ENCODE data around the gene STX12.
A peak's percentile ranks its signal among the peaks of the same experiment; 100 is the strongest.
"Not testable (repeated sequence)": the region's sequence is repeated elsewhere in the genome, so short reads cannot be mapped to it uniquely, and the experiment has no call there.

The STX12 gene

DNA sequence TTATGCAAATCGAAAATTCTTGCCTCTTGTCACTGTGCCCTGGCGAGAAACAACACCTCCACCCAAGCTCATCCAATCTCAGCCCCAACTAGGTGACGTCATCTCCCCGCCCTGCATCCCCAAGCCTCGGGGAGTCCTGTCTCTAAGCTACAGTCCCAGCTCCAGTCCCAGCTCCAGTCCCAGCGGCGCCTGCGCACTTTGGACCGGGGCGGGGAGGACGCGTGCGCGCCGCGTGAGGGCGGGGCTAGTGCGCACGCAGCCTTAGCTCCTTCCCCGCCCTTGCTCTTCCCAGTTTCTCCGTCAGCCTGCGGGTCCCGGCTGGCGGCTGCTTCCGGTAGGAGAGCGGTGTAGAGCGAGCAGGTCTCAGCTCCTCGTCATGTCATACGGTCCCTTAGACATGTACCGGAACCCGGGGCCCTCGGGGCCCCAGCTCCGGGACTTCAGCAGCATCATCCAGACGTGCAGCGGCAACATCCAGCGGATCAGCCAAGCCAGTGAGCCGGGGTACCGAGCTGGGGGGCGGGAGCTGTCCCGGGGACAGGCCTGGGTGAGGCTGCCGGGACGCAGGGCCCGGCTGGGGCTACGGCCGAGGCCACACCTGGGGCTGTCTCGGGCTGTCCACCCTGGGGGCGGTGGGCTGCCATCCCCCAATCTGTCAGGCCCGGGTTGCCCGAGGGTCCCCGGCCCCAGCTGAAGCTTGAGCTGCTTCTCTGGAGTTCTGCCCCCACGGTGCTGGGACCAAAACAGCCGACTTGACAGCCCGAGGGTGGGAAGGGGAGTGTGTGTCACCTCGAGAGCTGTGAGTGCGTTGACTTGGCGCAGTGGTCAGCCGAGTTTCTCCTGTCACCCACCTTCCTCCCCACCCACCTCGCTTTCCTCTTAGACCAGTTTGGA, at the start of gene STX12:
Gene STX12 (plus strand): TSS at position 288 of the 894 bp plus-strand sequence. CDS start 89 bp downstream, at position 377.
- DNase-seq = peak; percentile 100

DNA sequence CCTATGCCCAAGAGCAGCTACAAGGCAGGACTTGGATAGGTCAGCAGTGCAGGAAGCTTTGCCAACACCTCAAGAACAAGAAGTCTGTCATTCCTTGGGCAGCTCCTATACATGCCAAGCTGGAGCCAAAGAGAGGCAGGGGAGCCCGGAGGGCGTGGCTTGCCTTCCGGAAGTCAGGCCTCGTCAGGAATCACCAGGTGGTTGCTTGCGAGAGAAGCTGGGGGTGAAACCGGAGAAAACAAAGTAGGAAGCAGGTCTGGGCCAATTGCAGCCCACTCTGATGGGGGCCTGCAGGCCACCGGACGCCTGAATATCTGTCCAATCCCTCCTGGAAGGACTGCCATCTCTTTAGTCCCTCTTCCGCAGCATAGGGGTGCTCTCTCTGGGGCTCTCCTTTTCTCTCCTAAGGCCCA, 48.1 kb upstream of the STX12 start:
- DNase-seq = peak; percentile 7

DNA sequence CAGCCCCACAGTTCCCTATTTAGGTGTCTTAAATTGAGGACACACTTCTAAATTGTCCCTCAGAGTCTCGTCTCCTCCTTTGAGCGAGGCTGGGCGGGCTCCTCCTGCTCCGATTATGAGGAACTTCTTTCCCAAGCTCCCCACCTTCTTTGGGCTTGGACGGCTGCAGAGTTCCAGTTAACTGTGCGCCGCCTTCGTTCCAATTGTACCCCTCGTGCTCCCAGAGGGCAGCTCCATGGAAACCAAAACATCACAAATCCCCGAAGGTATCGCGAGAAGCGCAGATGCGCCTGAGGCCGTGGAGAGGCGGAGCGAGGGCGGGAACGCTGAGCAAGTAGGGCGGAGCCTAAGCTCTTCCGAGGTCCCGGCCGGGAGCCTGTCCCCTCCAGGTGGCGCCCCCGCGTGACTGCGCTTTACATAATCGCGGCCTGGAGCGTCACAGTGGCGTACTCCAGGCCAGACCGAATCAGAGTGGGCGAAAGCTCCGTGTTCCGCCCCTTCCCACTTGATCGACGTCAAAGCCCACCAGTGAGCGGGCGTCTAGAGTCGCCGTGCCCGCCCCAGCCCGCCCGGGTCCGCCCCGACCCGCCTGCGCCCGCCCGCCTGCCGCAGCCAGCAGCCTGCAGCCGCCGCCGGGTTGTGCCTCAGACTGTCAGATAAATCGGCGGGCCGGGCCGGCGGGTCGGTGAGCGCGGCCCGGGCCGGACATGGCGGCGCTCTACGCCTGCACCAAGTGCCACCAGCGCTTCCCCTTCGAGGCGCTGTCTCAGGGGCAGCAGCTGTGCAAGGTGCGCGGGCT, 47.4 kb upstream of the STX12 start, which contains the start of gene FAM76A:
Gene FAM76A (plus strand): TSS at position 588 of the 799 bp plus-strand sequence. CDS start 120 bp downstream, at position 708.
- peak; percentile 99 for DNase-seq

DNA sequence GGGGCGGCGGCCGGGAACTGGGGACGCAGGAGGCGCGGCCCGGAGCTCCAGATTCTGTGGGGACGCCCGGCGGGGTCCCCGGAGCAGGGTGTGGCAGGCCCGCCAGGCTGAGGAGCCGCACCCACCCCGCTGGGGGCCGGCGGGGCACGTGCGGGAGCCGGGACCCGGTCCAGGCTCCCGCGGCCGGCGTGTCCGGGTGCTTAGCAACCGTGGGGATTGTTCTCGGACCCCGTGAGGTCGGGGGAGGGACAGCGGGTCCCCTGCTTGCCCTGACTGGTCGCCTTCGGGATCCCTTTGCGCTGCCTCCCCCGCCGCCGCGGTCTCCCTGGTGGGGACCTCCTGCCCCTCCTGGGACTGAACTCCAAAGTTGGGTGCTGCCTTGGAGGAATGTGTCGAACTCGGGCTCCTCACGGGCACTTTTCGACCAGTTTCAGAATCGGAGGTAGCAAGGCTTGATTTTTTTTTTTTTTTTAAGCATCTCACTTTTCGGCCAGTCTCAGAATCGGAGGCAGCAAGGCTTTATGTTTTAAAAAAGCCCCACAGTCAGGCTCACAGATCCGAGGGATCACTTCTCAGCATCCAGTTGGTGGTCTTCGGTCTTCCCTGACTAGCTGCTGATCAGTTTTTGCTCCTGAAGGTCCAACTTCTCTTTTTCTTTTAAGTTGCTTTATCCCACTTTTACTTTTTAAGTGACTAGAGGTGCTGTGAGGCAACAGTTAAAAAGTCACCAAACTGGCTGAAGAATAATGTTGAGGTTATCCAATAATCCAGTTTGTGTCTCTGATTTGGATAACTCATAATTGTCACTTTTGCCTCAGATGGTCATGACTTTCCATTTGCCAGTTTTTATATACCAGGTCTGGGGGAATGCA, 46.6 kb upstream of the STX12 start:
- peak; percentile 21 for DNase-seq

DNA sequence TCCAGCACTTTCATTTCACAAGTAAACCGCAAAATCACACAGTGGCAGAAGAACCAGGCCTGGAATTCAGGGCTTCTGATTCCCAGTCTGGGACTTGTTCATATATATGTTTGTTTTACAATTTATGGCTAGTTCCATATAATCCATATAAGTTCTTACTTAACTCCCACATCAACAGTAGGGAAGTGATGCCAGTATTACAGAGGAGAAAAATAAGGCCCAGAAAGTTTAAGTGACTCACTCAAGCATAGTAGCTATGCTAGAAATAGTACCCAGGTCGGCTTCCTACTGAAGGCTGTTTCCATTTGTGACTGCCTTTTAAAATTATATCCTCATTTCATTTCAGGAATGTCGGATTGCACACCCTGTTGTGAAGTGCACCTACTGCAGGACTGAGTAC, 45.9 kb upstream of the STX12 start:
- DNase-seq = peak; percentile 34

DNA sequence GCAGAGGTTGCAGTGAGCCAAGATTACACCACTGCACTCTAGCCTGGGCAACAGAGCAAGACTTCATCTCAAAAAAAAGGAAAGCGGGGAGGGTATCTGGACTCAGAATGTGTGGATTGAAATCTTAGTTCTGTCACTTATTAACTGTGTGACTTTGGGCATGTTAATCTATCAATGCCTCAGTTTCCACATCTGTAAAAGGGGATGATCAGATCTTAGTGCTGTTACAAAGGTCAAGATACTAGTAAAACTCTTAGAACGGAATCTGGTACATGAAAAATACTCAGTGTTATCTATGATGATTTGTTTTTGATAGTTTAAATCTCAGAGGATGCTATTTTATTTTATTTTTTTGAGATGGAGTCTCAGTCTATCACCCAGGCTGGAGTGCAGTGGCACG, 36.8 kb upstream of the STX12 start:
- no peak for DNase-seq

DNA sequence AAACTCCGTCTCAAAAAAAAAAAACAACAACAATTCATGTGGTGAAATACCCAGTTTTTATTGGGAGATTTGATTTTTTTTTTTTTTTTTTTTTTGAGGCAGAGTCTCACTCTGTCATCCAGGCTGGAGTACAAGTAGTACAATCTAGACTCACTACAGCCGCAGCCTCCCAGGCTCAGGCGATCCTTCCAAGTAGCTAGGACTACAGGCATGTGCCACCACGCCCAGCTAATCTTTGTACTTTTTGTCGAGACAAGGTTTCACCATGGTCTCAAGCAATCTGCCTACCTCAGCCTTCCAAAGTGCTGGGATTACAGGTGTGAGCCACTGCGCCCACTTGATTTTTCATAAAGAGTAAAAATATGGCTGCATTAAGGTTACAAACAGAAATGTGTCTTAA, 31.9 kb upstream of the STX12 start:
- DNase-seq = no peak

DNA sequence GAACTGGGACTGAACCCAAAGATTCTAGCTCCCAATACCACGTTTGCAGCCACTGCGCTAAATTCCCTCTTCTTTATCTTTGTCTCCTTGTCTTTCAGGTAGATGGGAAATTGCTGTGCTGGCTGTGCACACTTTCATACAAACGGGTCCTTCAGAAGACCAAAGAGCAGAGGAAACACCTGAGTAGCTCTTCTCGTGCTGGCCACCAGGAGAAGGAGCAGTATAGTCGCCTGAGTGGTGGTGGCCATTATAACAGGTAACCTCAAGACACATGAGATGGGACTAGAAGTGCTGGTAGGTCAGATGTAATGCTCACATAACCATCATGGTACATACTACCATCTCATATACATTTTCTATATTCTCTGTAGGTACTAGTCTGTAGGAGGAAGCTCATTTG, 28.5 kb upstream of the STX12 start:
- no peak for DNase-seq

DNA sequence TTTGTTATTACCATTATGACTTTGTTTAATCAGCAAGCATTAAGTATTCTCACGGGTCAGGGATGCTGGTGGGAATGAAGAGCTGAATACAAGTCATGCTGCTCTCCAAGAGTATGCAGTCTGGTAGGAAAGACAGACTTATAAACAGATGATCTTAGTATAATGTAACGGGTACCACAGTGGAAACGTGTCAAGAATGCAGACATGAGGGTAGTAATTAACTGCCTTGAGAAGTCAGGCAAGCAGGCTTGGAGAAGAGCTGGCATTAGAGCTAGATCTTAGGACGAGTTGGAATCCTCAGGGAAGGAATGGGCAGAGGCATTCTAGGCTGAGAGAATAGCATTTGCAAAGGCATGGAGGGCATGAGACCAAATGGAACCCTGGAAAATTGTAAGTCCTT, 27.6 kb upstream of the STX12 start:
- DNase-seq = no peak

DNA sequence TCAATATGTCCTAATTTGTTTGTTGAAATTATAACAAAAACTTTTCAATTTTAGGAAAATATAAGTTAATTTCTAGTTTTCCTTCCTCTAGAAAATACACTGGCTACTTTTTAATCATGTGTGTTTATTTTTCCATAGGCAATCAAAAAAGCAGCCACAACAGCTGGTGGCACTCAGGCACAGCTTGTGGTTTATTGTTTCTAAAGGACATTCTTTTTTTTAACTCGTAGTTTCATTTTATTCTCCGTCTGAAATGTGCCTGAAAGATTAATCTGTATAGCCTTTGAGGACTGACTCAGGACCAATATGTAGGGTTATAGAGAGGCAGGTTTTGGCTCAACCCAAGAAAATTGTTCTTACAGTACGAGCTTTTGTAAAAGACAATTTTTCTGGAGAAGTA, 20.7 kb upstream of the STX12 start:
- DNase-seq = no peak

DNA sequence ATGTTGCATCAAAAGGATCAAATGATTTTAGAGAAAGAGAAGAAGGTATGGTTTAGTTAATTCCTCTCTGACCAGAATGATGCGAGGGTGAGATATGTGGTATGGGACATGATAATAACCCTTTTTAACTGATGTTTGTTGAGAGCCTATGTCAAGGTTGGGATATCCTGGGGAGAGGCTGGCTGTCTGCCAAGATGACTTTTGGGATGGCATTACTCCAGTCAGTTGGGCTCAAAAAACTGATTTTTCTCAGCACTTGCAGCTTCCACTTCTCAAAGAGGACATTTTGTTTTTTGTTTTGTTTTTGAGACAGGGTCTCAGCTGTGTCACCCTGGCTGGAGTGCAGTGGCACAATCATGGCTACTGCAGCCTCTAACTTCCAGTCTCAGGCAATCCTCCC, 17.7 kb upstream of the STX12 start:
- no peak for DNase-seq

DNA sequence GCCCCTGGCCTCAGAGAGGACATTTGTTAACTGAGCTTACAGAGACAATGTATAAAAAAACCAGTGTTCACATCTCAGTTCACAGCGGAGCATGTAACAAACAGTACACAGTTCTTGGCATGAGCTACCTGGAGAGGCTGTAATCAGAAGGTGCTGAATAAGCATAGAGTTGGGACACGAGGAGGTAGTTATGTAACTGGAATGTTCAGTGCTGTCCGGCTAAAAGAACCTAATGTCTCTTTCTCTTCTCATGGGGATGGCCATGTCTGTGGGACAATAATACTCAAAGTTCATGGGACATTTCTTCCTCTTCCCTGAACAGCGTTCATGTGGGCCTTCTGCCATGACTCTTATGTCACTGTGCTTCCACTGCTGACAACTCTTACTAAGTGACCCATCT, 17.2 kb upstream of the STX12 start:
- no peak for DNase-seq

DNA sequence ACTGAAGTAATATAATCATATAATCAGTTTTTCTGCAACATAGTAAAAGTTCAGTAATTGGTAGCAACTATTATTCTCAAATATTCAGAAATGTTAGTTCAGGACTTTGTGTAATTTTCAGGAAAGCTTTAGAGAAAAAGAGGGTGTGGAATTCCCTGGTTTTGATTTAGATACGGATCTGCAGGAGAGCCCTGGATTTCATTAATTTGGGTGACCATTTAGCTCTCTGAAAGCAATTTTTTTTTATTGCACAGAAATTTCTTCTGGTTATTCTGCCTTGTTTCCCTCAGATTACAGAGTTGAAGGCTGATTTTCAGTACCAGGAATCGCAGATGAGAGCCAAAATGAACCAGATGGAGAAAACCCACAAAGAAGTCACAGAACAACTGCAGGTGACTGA, 13.8 kb upstream of the STX12 start:
- no peak for DNase-seq

DNA sequence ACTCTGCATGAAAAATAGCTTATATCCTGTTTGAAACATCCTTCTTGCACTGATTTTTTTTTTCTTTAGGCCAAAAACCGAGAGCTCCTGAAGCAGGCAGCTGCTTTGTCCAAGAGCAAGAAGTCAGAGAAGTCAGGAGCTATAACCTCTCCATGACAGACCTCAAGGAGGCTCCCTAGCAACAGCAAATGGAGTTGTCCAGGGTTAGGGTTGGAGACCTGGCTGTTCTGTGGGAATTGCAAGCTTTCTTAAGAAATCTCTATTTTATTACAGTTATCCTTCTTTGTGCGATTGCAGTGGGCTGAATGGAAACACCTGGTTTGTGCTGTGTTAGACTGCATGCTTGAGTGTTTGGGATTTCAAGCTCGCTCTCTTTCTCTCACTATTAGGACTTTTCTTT, 12.6 kb upstream of the STX12 start:
- peak; percentile 3 for DNase-seq

DNA sequence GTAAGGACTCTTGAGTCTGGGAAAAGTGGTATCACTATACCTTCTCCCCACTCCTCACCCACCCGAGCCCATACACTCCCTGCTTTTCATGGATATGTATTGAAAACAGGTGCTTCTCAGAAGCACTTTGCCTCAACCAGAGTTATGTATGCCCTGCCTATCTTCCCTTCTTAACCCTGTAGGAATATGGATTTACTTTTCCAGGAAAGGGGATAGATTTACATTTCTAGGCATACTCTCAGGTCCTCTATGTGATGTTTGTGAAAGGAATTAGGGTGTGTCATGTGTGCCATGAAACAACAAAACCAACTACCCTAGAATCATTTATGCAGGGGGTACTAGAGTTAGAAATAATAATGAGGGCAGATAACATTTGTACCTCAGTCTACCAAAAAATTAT, 11.0 kb upstream of the STX12 start:
- no peak for DNase-seq

DNA sequence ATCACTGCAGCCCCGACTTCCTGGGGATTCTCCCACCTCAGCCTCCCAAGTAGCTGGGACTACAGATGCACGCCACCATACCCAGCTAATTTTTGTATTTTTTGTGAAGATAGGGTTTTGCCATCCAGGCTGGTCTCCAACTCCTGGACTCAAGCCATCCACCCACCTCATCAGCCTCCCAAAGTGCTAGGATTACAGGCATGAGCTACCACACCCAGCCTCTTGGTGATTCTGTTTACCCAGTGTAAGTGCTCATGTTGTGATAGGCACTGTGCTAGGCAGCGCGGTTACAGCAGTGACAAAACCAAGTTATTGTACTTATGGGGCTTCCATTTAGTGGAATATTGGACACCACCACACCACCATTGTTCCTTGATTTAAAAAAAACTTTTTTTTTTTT, 9.7 kb upstream of the STX12 start:
- no peak for DNase-seq

DNA sequence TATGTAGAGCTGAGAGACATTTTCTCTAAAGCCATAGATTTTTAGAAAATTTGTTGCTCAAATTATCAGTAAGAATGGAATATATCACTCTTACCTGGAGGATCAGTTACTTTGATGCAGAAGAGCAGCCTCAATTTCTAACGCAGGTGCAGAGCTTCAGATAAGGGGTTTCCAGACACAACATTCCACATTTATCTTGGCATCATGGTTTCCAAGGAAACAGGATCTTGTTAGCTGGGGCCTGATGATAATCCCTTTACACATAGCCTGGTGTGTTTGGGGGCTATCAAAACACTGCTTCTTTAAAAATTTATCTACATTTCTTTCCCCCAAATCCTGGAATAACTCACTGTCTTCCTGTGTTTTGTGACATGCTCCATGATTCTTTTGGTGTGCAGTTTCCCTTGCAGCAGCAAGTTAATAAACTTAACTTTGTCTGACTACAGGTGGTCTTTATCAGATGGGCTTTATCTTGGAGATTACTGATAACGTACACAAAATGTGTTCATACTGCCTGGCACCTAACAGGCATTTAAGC, 2.7 kb upstream of the STX12 start:
- no peak for DNase-seq

DNA sequence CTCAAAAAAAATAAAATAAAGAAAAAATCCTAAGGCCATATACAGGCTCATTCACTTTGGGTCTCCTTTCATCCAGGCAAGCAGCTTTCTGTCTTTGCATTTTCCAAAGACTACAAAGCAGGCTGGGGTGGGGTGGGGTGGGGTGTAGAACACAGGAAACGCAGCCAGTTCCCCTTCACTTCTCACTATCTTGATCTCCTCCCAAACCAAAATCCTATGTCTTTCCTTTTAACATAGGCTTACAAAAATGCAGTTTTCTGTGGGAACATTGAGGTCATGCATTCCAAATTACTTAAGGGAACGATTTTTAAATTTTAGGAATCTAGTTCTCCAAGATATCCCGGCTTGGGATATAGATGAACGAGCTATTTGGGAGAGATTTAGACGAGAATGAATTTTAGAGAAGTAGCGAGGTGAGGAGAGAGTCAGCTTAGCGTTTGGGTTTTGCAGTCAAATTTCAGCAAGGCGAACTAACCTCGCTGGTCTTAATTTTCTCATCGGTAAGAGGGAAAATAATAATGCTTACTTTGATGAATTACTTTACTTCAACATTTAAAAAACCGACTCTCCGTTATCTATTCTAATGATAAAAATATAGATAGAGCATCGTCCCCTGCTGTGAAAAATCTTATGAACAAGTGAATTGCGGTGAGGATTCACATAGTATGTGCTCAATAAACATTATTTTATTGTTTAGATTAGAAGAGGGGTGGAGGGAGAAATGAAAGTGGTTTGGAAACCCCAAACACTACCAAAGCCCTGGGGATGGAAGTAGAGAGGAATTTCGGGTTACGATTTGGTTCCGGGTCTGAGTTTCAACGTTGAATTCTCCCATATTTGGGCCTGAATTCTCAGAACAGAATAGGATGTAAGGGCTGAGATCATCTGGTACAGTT, 735 bp upstream of the STX12 start:
- peak; percentile 67 for DNase-seq

DNA sequence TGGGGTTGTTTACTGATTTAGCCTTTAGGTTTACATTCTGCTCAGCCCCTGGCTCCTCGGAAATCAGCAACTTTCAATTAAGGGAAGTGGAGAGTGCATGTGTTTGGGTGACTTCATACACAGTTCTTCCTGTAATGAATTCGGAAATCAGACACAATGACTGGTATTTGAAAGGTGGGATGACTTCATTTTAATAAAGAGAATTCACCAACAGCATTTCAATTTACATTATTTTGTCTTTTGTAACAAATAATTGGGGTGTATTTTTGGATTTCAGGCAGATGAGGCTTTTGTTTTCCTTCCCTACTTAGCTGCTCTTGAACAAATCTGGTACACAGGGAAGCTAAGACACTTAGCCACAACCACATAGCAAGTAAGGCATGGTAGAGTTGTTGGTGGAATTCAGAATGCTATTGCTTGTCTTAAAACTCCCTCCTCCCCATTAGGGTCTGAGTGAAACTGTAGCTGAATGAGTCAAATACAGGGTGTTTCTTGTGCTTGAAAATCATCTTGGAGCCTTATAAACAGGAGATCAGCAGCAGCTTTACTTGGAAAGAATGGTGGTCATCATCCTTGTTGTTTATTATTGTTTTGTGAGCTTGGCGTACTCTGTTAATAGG, 917 bp downstream of the STX12 start:
- DNase-seq = peak; percentile 14

DNA sequence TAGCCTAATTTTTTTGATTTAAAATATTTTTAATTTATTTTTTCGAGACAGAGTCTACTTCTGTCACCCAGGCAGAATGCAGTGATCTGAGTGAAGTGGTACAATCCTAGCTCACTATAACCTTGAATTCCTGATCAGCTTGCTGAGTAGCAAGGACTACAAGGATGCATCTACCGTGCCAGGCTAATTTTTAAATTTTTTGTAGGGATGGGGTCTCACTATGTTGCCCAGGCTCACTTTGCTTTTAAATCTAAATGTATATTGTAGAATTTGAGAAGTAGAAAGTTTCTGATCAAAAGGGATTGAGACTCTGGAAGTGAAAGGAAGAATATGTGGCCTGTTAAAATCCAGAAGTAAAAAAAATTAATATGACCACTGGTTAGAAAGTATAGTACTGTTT, 1.6 kb downstream of the STX12 start:
- no peak for DNase-seq

DNA sequence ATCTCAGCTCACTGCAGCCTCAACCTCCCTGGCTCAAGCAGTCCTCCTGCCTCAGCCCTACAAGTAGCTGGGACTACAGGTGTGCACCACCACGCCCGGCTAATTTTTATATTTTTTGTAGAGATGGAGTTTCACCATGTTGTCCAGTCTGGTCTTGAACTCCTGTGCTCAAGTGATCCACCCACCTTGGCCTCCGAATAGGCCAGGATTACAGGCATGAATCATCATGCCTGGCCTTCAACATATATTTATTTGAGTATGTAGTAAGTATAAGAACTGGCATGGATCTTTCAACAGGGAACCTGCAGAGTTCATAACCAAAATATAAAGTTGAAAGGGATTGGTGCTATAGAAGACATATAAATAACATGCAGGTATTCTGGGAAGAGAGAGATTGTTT, 2.3 kb downstream of the STX12 start:
- DNase-seq = not testable (repeated sequence)
